ENCODE data around the gene LAP3.
"Not testable (repeated sequence)": the region's sequence is repeated elsewhere in the genome, so short reads cannot be mapped to it uniquely, and the experiment has no call there.

Gene LAP3

GRCh38 chr4:17565846-17566245 is 11.2 kb upstream of the LAP3 start:
- no peak for DNase-seq

GRCh38 chr4:17567271-17567670 is 9.7 kb upstream of the LAP3 start:
- DNase-seq = no peak

- no peak for DNase-seq
Measured at GRCh38 chr4:17574206-17574605, 2.8 kb upstream of the LAP3 start.

GRCh38 chr4:17575177-17575576 is 1.8 kb upstream of the LAP3 start:
- DNase-seq = not testable (repeated sequence)

- no peak for DNase-seq
Measured at GRCh38 chr4:17577665-17578481, 875 bp downstream of the LAP3 start.

GRCh38 chr4:17578482-17578891 is 1.5 kb downstream of the LAP3 start:
- no peak for DNase-seq

- no peak for DNase-seq
Measured at GRCh38 chr4:17580969-17581368, 4.0 kb downstream of the LAP3 start.

GRCh38 chr4:17583276-17583675 is 6.3 kb downstream of the LAP3 start:
- DNase-seq = no peak

GRCh38 chr4:17583941-17584340 is 6.9 kb downstream of the LAP3 start:
- DNase-seq = no peak

GRCh38 chr4:17584521-17585213 is 7.7 kb downstream of the LAP3 start:
- DNase-seq = no peak

- no peak for DNase-seq
Measured at GRCh38 chr4:17587094-17587822, 10.3 kb downstream of the LAP3 start.

GRCh38 chr4:17589355-17589754 is 12.4 kb downstream of the LAP3 start:
- no peak for DNase-seq

GRCh38 chr4:17595471-17596005 is 18.5 kb downstream of the LAP3 start:
- DNase-seq = no peak

GRCh38 chr4:17597517-17597916 is 20.5 kb downstream of the LAP3 start:
- peak; percentile 18 for DNase-seq

- no peak for DNase-seq
Measured at GRCh38 chr4:17599826-17600225, 22.8 kb downstream of the LAP3 start.

- no peak for DNase-seq
Measured at GRCh38 chr4:17605236-17605635, 28.2 kb downstream of the LAP3 start.

GRCh38 chr4:17613761-17614415 is 36.9 kb downstream of the LAP3 start:
- peak; percentile 25 for DNase-seq

- peak; percentile 86 for DNase-seq
Measured at GRCh38 chr4:17614416-17615299, 37.7 kb downstream of the LAP3 start, which contains the start of gene MED28. Gene MED28, plus strand, starts transcription at chr4:17614641. Its CDS starts 14 bp downstream, at chr4:17614655.

GRCh38 chr4:17616283-17616682 is 39.3 kb downstream of the LAP3 start:
- DNase-seq = no peak

GRCh38 chr4:17618926-17619325 is 41.9 kb downstream of the LAP3 start:
- DNase-seq = no peak

- DNase-seq = no peak
Measured at GRCh38 chr4:17619416-17620105, 42.6 kb downstream of the LAP3 start.

Measured in NCI-H2171 treated with DMSO at 0.1 percent for 48 hours (cell line).